Transverse colon (tissue), 4 donors: ENCODE data around the gene QRICH1. TPM values are rescaled to one million over a fixed set of nuclear protein-coding genes. Genes with fewer than 3 reads are reported as not detected.
A peak's percentile ranks its signal among the peaks of the same experiment; 100 is the strongest.

Experiments
- DNase-seq: peaks from one replicate; pipeline ENCODE4 v3.0.0-alpha.2; 2019
- H3K27ac ChIP-seq, 4 donors: fragments of 200-600 bp; sonication (generic); 2 replicates each; pipeline ENCODE4 v1.5.1; 2016 to 2018; ENCODE audit warnings: inconsistent platforms in 4 of 4
- H3K27me3 ChIP-seq: fragments of 200-600 bp; sonication (generic); 2 replicates; pipeline ENCODE4 v1.5.1; 2017; ENCODE audit warnings: inconsistent platforms
- H3K36me3 ChIP-seq, 4 donors: fragments of 200-600 bp; sonication (generic); 2 replicates each; pipeline ENCODE4 v1.5.1; 2017 to 2019; ENCODE audit warnings: inconsistent platforms in 4 of 4
- H3K4me1 ChIP-seq, 4 donors: fragments of 200-600 bp; sonication (generic); 2 replicates each; pipeline ENCODE4 v1.5.1; 2017 to 2020; ENCODE audit warnings: inconsistent platforms in 4 of 4
- H3K4me3 ChIP-seq, 4 donors: fragments of 200-600 bp; sonication (generic); 1 replicate in 1 of 4; 2 replicates in 3 of 4; pipeline versions ENCODE4 v1.5.1 to v1.6.1; 2017 to 2019; ENCODE audit warnings: inconsistent platforms in 4 of 4
- H3K9me3 ChIP-seq, 2 donors: fragments of 200-600 bp; sonication (generic); 2 replicates each; pipeline ENCODE4 v1.5.1; 2017 to 2019; ENCODE audit warnings: inconsistent platforms in 2 of 2
- CTCF ChIP-seq, 5 experiments: fragments of 200-600 bp in 3 of 5; fragments of 450-650 bp in 2 of 5; sonication (generic) in 3 of 5; IDR thresholded peaks; 1 replicate in 2 of 5; 2 replicates in 3 of 5; pipeline ENCODE4 v1.5.1; 2016 to 2017; ENCODE audit warnings: antibody characterized with exemption in 5 of 5, inconsistent platforms in 3 of 5, mild to moderate bottlenecking in 2 of 5, moderate library complexity in 1 of 5
- EP300 ChIP-seq: sonication (generic); formaldehyde crosslinking; IDR thresholded peaks from one replicate; pipeline ENCODE4 v1.6.1; 2017; ENCODE audit warnings: antibody characterized with exemption, low read depth
- POLR2A ChIP-seq: fragments of 450-650 bp; IDR thresholded peaks from one replicate; pipeline ENCODE4 v1.6.1; 2016; ENCODE audit warnings: antibody characterized with exemption, mild to moderate bottlenecking, moderate library complexity
- POLR2AphosphoS5 ChIP-seq, 3 donors: sonication (generic); formaldehyde crosslinking; IDR thresholded peaks; one replicate each; pipeline ENCODE4 v1.6.1; 2016; ENCODE audit warnings: antibody characterized with exemption in 3 of 3
- WGBS, 2 donors: methylation state at CpG; one replicate each; pipeline ENCODE4 v1.1.5; 2018; ENCODE audit warnings: low coverage in 1 of 2; 5-methylcytosine and 5-hydroxymethylcytosine counted together
- in situ Hi-C, 4 donors: fragments of 200-750 bp; cut with MboI; loops; one replicate each; pipeline versions ENCODE4 v1.15.0 to v1.15.1; 2017; ENCODE audit warnings: low sequenced_read_pairs in 3 of 4, low pct_ligation_motif_present in 1 of 4, low pct_unique_long_range_greater_than_20kb in 1 of 4
- intact Hi-C: fragments of 100-400 bp; cut with DNase I; formaldehyde crosslinking; loops from one replicate; pipeline ENCODE4 v1.15.1; 2023; ENCODE audit warnings: low total_unique reads
- total RNA-seq, 4 donors: library from RNA; depleted of rRNA; stranded (reverse); fragments of >200 nt; gene quantifications; one replicate each; pipeline ENCODE4 v1.1.0, GENCODE V29; 2016

The QRICH1 gene
- total RNA-seq, 4 donors from 2014 or later = 76.4 to 122 (median 84.7) TPM

- in situ Hi-C loops (no loop called here), intact Hi-C loops (loop anchor here (1.0 kb wide), 1 partner anchor 13 kb away; the partner anchor contains the start of gene WDR6)
- Histone ChIP-seq H3K27me3 (no peaks in the 10 kb centered on the region), H3K4me1 (peaks cover 19 to 52% (median 37%) of the 10 kb centered on the region in 4 donors), H3K9me3 (no peaks in the 10 kb centered on the region), H3K27ac (peak overlapping the region; percentile 99 to 100 (median 100)), H3K4me3 (peak overlapping the region; percentile 70 to 93 (median 79)), H3K36me3 (peaks cover 0 to 17% (median 0%) of the 10 kb centered on the region in 4 donors)
- WGBS, 2 donors = 0% methylated on average over 47 of the region's 51 CpGs; no CpG with 5 or more reads in 1 of the 2 donors
- TF ChIP-seq CTCF (IDR thresholded peaks at IDR 0.05) = no peak
- no peak for TF ChIP-seq EP300
- peak in 1 of 3 donors; percentile 19 for TF ChIP-seq POLR2AphosphoS5 (IDR thresholded peaks at IDR 0.05)
- TF ChIP-seq POLR2A = no peak
- DNase-seq = peak; percentile 75
These were observed 73.3 kb downstream of the QRICH1 start for GRCh38 chr3:49020330-49021212.

GRCh38 chr3:49019941-49020329 lies 73.9 kb downstream of the QRICH1 start:
- Histone ChIP-seq H3K36me3 (peaks cover 0 to 17% (median 3%) of the 10 kb centered on the region in 4 donors), H3K4me3 (peak overlapping the region in 3 of 4 donors; percentile 70 to 93 (median 82)), H3K4me1 (peaks cover 19 to 48% (median 37%) of the 10 kb centered on the region in 4 donors), H3K27ac (peak overlapping the region; percentile 99 to 100 (median 100)), H3K9me3 (no peaks in the 10 kb centered on the region), H3K27me3 (no peaks in the 10 kb centered on the region)
- WGBS, 2 donors = 28% methylated on average over 12 of the region's 12 CpGs; no CpG with 5 or more reads in 1 of the 2 donors
- in situ Hi-C loops (no loop called here), intact Hi-C loops (loop anchor here (1.0 to 2.0 kb wide), 3 partner anchors 13 to 75 kb away; partner anchors contain the start of genes QRICH1 and WDR6)
- TF ChIP-seq CTCF (IDR thresholded peaks at IDR 0.05) (no peak), POLR2AphosphoS5 (IDR thresholded peaks at IDR 0.05) (no peak), POLR2A (no peak), EP300 (no peak)
- peak; percentile 30 for DNase-seq

GRCh38 chr3:49018707-49019006 lies 75.2 kb downstream of the QRICH1 start:
- H3K4me1 ChIP-seq = peaks cover 19 to 48% (median 37%) of the 10 kb centered on the region in 4 donors

More at GRCh38 chr3:49018707-49019006, 75.2 kb downstream of the QRICH1 start:
- TF ChIP-seq CTCF (IDR thresholded peaks at IDR 0.05) (no peak), POLR2AphosphoS5 (IDR thresholded peaks at IDR 0.05) (no peak), POLR2A (no peak), EP300 (no peak)
- intact Hi-C loops (loop anchor here (1.0 to 2.0 kb wide), 2 partner anchors 47 to 76 kb away; partner anchors contain the start of gene QRICH1), in situ Hi-C loops (no loop called here)
- H3K27ac ChIP-seq = peak overlapping the region; percentile 99 to 100 (median 100)
- WGBS, 2 donors = 1 to 2% methylated on average over 9 to 18 of the region's 18 CpGs
- peak overlapping the region; percentile 54 to 83 (median 74) for H3K4me3 ChIP-seq
- peaks cover 0 to 12% (median 5%) of the 10 kb centered on the region in 4 donors for H3K36me3 ChIP-seq
- no peaks in the 10 kb centered on the region for H3K9me3 ChIP-seq
- H3K27me3 ChIP-seq = no peaks in the 10 kb centered on the region
- no peak for DNase-seq
